H9 (cell line): ENCODE measurements around the gene SEMA3E. TPM values are rescaled to one million over a fixed set of nuclear protein-coding genes. Genes with fewer than 3 reads are reported as not detected.

Experiments
- DNase-seq: peaks from one replicate; pipeline ENCODE4 v3.0.0-alpha.2; 2017
- H2AFZ ChIP-seq: one replicate; pipeline ENCODE4 v1.6.1; 2013; ENCODE audit warnings: mild to moderate bottlenecking, low read length, control low read depth, moderate library complexity
- H2AK5ac ChIP-seq: 2 replicates; pipeline ENCODE4 v1.6.1; 2013; ENCODE audit warnings: low read length, control low read depth, mixed read lengths; ENCODE audit not compliant: insufficient read length
- H2BK120ac ChIP-seq: one replicate; pipeline ENCODE4 v1.6.1; 2013; ENCODE audit warnings: low read depth, mild to moderate bottlenecking, low read length, control low read depth, inconsistent platforms; ENCODE audit not compliant: poor library complexity, severe bottlenecking
- H2BK12ac ChIP-seq: 2 replicates; pipeline ENCODE4 v1.6.1; 2013; ENCODE audit warnings: low read length, control low read depth, mixed read lengths, low read depth; ENCODE audit not compliant: insufficient read length
- H2BK15ac ChIP-seq: 2 replicates; pipeline ENCODE4 v1.6.1; 2013; ENCODE audit warnings: low read depth, low read length, control low read depth
- H2BK20ac ChIP-seq: one replicate; pipeline ENCODE4 v1.6.1; 2013; ENCODE audit warnings: low read depth, mild to moderate bottlenecking, low read length, control low read depth, inconsistent platforms; ENCODE audit not compliant: poor library complexity, severe bottlenecking
- H2BK5ac ChIP-seq: 2 replicates; pipeline ENCODE4 v1.6.1; 2013; ENCODE audit warnings: low read length, control low read depth, mixed read lengths; ENCODE audit not compliant: insufficient read length
- H3K14ac ChIP-seq: 2 replicates; pipeline ENCODE4 v1.6.1; 2013; ENCODE audit warnings: low read length, control low read depth; ENCODE audit not compliant: insufficient read depth
- H3K18ac ChIP-seq: 2 replicates; pipeline ENCODE4 v1.6.1; 2013; ENCODE audit warnings: low read depth, mild to moderate bottlenecking, mixed read lengths, low read length, control low read depth; ENCODE audit not compliant: insufficient read length
- H3K23ac ChIP-seq: 2 replicates; pipeline ENCODE4 v1.6.1; 2013; ENCODE audit warnings: low read length, control low read depth, mixed read lengths, low read depth; ENCODE audit not compliant: insufficient read length
- H3K23me2 ChIP-seq: 2 replicates; pipeline ENCODE4 v1.6.1; 2013; ENCODE audit warnings: low read depth, mild to moderate bottlenecking, mixed read lengths, low read length, control low read depth; ENCODE audit not compliant: insufficient read length, poor library complexity, severe bottlenecking
- H3K27ac ChIP-seq: 2 replicates; pipeline ENCODE4 v1.5.1; 2013; ENCODE audit warnings: low read length, control low read depth, mixed read lengths, low read depth; ENCODE audit not compliant: insufficient read length
- H3K27me3 ChIP-seq: 2 replicates; pipeline ENCODE4 v1.6.1; 2013; ENCODE audit warnings: low read length, control low read depth, inconsistent platforms; ENCODE audit not compliant: insufficient read depth
- H3K4ac ChIP-seq: 2 replicates; pipeline ENCODE4 v1.6.1; 2013; ENCODE audit warnings: low read depth, mild to moderate bottlenecking, control low read depth, inconsistent platforms, low read length, moderate library complexity
- H3K4me1 ChIP-seq: 2 replicates; pipeline ENCODE4 v1.6.1; 2013; ENCODE audit warnings: low read length, control low read depth, inconsistent platforms; ENCODE audit not compliant: insufficient read depth
- H3K4me2 ChIP-seq: 2 replicates; pipeline ENCODE4 v1.6.1; 2013; ENCODE audit warnings: low read length, control low read depth, mixed read lengths; ENCODE audit not compliant: insufficient read length, insufficient read depth
- H3K56ac ChIP-seq: 2 replicates; pipeline ENCODE4 v1.6.1; 2013; ENCODE audit warnings: low read depth, mild to moderate bottlenecking, mixed read lengths, low read length, control low read depth; ENCODE audit not compliant: insufficient read length
- H3K79me1 ChIP-seq: 2 replicates; pipeline ENCODE4 v1.6.1; 2013; ENCODE audit warnings: low read depth, mild to moderate bottlenecking, moderate library complexity, low read length, control low read depth, inconsistent platforms; ENCODE audit not compliant: insufficient read depth, poor library complexity, severe bottlenecking
- H3K79me2 ChIP-seq: 2 replicates; pipeline ENCODE4 v1.6.1; 2013; ENCODE audit warnings: low read length, control low read depth, inconsistent platforms; ENCODE audit not compliant: insufficient read depth
- H3K9ac ChIP-seq: 2 replicates; pipeline ENCODE4 v1.6.1; 2013; ENCODE audit warnings: low read length, control low read depth, mixed read lengths; ENCODE audit not compliant: insufficient read length; ENCODE audit errors: extremely low read depth
- H3K9me3 ChIP-seq: one replicate; pipeline ENCODE4 v1.6.1; 2013; ENCODE audit warnings: low read depth, low read length, inconsistent platforms; ENCODE audit not compliant: control insufficient read depth
- H3T11ph ChIP-seq: one replicate; pipeline ENCODE4 v1.6.1; 2013; ENCODE audit warnings: mild to moderate bottlenecking, low read length, control low read depth, inconsistent platforms
- H4K20me1 ChIP-seq: one replicate; pipeline ENCODE4 v1.6.1; 2013; ENCODE audit not compliant: control insufficient read depth, insufficient read length, insufficient read depth
- H4K5ac ChIP-seq: 2 replicates; pipeline ENCODE4 v1.6.1; 2013; ENCODE audit warnings: low read depth, mild to moderate bottlenecking, mixed read lengths, low read length, control low read depth; ENCODE audit not compliant: insufficient read length
- H4K8ac ChIP-seq: replicated peaks from 2 replicates; pipeline ENCODE4 v1.6.1; 2013; ENCODE audit warnings: low read length, control low read depth, mixed read lengths, low read depth; ENCODE audit not compliant: insufficient read length
- H4K91ac ChIP-seq: 2 replicates; pipeline ENCODE4 v1.6.1; 2013; ENCODE audit warnings: low read depth, mild to moderate bottlenecking, moderate library complexity, mixed read lengths, low read length, control low read depth; ENCODE audit not compliant: insufficient read length
- H3K27ac Mint-ChIP-seq, 3 experiments: 2 replicates in 2 of 3; 3 replicates in 1 of 3; pipeline ENCODE4 v1.8.0; 2020 to 2021; ENCODE audit warnings: mixed read lengths in 3 of 3, mild to moderate bottlenecking in 1 of 3, moderate library complexity in 1 of 3
- H3K27me3 Mint-ChIP-seq: 2 replicates; pipeline ENCODE4 v1.8.0; 2021; ENCODE audit warnings: low read depth, mild to moderate bottlenecking, moderate library complexity, mixed read lengths
- H3K36me3 Mint-ChIP-seq, 3 experiments: 2 replicates in 2 of 3; 3 replicates in 1 of 3; pipeline ENCODE4 v1.8.0; 2020 to 2021; ENCODE audit warnings: low read depth in 3 of 3, mixed read lengths in 3 of 3; ENCODE audit not compliant: insufficient read depth in 1 of 3
- H3K4me1 Mint-ChIP-seq, 2 experiments: 2 replicates each; pipeline ENCODE4 v1.8.0; 2020; ENCODE audit warnings: mixed read lengths in 2 of 2
- H3K4me3 Mint-ChIP-seq, 2 experiments: 2 replicates in 1 of 2; 3 replicates in 1 of 2; pipeline ENCODE4 v1.8.0; 2020 to 2021; ENCODE audit warnings: mild to moderate bottlenecking in 2 of 2, mixed read lengths in 2 of 2, moderate library complexity in 1 of 2
- H3K9me3 Mint-ChIP-seq, 2 experiments: 2 replicates in 1 of 2; 3 replicates in 1 of 2; pipeline ENCODE4 v1.8.0; 2020; ENCODE audit warnings: mild to moderate bottlenecking in 2 of 2, mixed read lengths in 2 of 2, moderate library complexity in 1 of 2
- CTCF ChIP-seq: fragments of 200-600 bp; sonication (generic); conservative IDR thresholded peaks from 3 replicates; pipeline ENCODE4 v1.8.0; 2021; ENCODE audit warnings: antibody characterized with exemption, mild to moderate bottlenecking
- WGBS: extraction: QIAGEN DNeasy Blood & Tissue Kit; methylation state at CpG from one replicate; pipeline ENCODE4 v1.1.7; 2013; ENCODE audit warnings: missing lambda C conversion rate, low lambda C conversion rate, mixed read lengths; ENCODE audit not compliant: insufficient read length; ENCODE audit errors: extremely low coverage; 5-methylcytosine and 5-hydroxymethylcytosine counted together
- total RNA-seq: library from RNA; stranded (reverse); gene quantifications from 2 replicates; pipeline ENCODE4 v1.2.1, GENCODE V29; 2021

The SEMA3E gene
- total RNA-seq, 1 experiment from 2014 or later: 0.39 TPM

- 0 out of 2 replicates have a peak, but pooled peaks cover 2% of the 10 kb centered on the region for H3K4me1 ChIP-seq
- H3K14ac ChIP-seq: no peak overlapping the region
- TF ChIP-seq CTCF: no peak
- H3K23ac ChIP-seq: no peak overlapping the region
- H4K5ac ChIP-seq: no peak overlapping the region
- no peak overlapping the region for H2BK15ac ChIP-seq
- H4K8ac ChIP-seq: no peak overlapping the region
- Mint-ChIP-seq H3K9me3 (peaks cover 3 to 7% of the 10 kb centered on the region in 2 experiments; a peak in 3 of 5 replicates), H3K4me1 (peaks cover 50 to 66% of the 10 kb centered on the region in 2 experiments), H3K4me3 (peak overlapping the region in 1 of 2 experiments; percentile 42; a peak in 3 of 5 replicates), H3K36me3 (peaks cover 44 to 58% (median 47%) of the 10 kb centered on the region in 3 experiments), H3K27ac (peak overlapping the region; percentile 39 to 99 (median 74); a peak in 6 of 7 replicates), H3K27me3 (no peaks in the 10 kb centered on the region)
- no peak overlapping the region for H2BK120ac ChIP-seq
- H4K91ac ChIP-seq: no peak overlapping the region
- DNase-seq: no peak
- no peak overlapping the region for H2BK20ac ChIP-seq
- no peaks in the 10 kb centered on the region for H4K20me1 ChIP-seq
- H3K79me1 ChIP-seq: no peaks in the 10 kb centered on the region
- H2BK5ac ChIP-seq: no peak overlapping the region
- H3K9me3 ChIP-seq: no peaks in the 10 kb centered on the region
- H2BK12ac ChIP-seq: no peak overlapping the region
- no peak overlapping the region for H3K56ac ChIP-seq
- H3K4me2 ChIP-seq: peak overlapping the region; percentile 19
- H2AK5ac ChIP-seq: no peak overlapping the region
- no peak overlapping the region for H3T11ph ChIP-seq
- no peaks in the 10 kb centered on the region; the same call in 1 of the 2 replicates for H3K79me2 ChIP-seq
- no peak overlapping the region for H2AFZ ChIP-seq
- no peak overlapping the region for H3K18ac ChIP-seq
- H3K23me2 ChIP-seq: no peaks in the 10 kb centered on the region
- H3K9ac ChIP-seq: no peak overlapping the region
- no CpG with 5 or more reads among the region's 4 CpGs for WGBS
- H3K27me3 ChIP-seq: no peaks in the 10 kb centered on the region
- H3K4ac ChIP-seq: no peak overlapping the region
- H3K27ac ChIP-seq: peak overlapping the region; percentile 89
These were observed 182.6 kb downstream of the SEMA3E start for GRCh38 chr7:83466187-83466923.
